HG03095 (cell line): ENCODE data around the gene MIB1.

ENCODE experiments used
- ATAC-seq: cut with Tn5 transposase; IDR thresholded peaks from one replicate; pipeline ENCODE4 v1.9.1; 2021; ENCODE audit warnings: moderate library complexity; ENCODE audit not compliant: unreplicated experiment

The MIB1 gene

DNA sequence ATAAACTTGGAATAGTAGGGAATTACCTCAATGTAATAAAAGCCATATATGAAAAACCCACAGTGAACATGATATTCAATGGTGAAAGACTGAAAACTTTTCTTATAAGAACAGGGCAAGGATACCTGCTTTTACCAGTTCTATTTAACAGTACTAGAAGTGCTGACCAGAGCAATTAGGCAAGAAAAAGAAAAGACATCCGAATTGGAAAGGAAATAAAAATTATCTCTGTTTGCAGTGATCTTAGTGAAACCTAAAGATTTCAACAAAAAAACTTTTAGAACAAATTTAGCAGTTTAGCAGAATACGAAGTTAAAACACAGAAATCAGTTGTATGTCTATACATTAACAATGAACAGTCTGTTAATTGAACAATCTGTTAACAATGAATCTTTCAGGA is 69.1 kb downstream of the MIB1 start:
- no peak for ATAC-seq

DNA sequence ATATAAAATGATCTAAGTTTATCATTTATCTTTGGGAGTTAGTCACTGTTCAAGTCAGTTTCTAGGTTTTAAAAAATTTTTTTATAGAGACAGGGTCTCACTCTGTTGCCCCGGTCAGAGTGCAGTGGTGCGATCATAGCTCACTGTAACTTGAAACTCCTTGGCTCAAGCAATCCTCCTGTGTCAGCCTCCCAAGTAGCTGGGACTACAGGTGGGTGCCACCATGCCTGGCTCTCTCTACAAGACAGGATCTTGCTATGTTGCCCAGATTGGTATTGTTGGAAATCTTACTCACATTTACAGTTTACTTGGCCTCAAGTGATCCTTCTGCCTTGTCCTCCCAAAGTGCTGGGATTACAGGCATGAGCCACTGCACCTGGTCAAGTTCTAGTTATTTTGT is 74.5 kb downstream of the MIB1 start:
- no peak for ATAC-seq

DNA sequence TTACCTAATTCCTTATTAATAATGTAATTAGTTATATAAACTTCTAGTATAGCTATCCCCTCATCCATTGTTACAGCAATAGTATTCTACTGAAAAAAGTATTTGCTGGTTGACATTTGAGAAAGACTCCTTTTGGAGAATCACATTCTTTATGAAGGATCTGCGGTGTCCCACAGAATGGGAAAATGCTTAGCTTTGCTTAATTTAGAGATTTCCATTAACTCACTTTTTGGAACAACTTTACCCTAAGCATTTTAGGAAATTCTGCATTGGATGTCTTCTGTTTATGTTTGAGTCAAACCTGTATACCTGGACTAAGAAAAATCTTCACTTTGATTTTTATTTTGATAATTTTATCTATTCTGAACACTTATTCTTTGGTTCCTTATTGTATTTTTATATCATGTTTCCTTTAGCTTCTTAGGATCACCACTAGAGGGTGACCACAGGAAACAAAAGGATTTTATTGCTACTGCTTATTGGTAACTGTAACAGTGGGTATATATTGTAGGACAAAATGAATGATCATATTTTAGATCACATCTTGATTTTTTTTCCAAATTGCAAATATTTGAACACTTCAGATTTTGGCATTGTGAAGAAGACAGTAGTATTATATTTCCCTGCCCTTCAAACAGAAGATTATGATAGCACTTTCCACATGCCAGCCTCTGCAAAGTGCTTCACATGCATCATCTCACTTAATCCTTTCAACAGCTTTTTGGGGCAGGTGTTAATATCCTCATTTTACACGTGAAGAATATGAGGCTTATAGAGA is 79.6 kb downstream of the MIB1 start:
- no peak for ATAC-seq

DNA sequence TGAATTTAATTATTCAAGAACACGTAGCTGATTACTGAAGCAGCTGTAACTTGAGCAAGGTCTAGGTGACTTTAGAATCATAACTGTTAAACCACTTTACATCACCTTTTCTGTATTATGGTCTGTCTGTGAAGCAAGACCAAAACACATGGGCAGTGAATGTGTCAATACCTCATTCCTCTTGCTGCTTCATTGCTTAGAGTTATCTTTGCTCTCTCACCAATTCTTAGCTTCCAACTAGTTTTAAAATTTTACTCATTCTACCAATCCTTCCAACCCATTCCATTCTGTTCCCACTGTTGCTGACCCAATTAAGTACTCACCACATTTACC is 80.2 kb downstream of the MIB1 start:
- ATAC-seq: no peak

DNA sequence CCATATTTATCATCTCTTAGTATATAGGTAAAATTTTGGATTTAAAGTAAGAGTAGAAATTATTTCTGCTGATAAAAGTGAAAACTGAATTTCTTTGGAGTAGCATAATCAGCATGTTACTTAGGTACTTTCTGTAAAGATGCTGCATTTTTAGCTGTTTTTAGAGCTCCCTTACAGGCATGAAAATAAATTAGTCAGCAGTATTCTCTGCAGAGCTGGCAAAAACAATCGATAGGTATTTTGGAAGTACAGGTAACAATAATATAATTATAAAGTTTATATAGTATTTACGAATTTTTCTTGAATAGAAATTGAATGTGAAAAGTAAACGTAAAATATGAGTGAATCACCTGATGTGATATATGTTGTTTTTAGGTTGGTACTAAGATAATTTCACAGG is 83.3 kb downstream of the MIB1 start:
- ATAC-seq: no peak

DNA sequence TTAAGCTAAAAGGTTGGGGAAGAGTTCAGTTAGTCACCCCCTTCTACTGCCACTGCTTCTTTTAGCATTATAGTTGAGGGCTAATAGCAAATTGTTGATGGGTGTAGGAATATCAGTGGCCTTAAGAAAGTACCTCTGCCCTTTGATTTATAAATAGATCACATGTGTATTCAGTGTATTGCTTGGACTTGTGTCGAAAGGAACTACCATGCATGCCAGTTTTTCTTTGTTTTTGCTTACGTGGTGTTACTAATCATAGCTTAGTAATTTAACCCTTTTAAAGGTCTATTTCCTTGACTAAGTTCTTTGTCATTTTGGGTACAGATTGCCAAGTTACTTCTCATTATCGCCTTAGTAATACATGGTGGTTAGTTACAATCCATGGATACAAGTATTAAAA is 85.6 kb downstream of the MIB1 start:
- no peak for ATAC-seq

DNA sequence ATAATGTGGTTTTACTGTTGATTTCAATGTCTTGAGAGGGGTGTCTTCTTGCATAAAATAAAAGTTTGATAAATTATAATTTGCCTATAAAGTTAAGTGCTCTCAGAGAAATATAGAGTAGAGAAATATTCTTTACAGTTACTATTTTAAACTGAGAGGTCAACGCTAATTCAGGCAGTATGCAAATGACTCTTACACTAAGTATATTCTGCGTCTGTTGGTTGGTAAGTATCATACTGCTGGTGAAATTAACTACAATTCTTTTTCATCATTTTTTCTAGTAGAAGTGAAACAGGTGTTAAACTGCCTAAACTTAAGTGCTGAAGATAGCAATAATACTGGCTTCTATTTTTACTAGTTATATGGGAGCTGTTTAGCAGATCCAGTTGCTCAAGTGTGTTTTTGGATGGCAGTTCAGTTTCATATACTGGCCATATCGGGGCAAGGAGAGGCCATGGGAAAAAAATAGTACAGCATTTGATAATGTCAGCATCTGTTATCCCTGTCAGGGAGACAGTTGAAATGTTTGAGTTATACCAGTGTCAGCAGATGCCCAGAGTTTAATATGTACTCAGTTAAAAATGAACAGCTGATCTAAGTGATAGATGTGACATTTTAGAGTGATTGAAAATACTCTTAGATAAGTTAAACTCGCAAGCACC is 86.2 kb downstream of the MIB1 start:
- ATAC-seq: no peak

DNA sequence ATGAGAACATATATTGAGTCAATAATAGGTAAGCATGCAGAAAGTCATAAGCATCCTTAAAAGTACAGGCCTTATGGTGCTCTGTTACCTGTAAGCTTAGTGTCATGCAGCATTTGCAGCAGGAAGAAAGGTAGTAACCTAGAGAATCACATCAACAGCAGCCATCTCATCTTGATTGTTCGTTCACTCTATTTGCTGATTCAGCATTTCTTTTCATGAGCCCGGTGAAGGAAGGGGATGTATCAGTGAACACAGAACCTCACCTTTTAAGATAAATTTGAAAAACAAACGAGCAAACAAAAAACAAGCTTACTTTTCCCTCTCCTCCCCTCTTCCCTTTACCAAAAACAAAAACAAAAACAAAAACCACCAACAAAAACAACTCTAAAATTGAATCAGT is 89.9 kb downstream of the MIB1 start:
- ATAC-seq: no peak

DNA sequence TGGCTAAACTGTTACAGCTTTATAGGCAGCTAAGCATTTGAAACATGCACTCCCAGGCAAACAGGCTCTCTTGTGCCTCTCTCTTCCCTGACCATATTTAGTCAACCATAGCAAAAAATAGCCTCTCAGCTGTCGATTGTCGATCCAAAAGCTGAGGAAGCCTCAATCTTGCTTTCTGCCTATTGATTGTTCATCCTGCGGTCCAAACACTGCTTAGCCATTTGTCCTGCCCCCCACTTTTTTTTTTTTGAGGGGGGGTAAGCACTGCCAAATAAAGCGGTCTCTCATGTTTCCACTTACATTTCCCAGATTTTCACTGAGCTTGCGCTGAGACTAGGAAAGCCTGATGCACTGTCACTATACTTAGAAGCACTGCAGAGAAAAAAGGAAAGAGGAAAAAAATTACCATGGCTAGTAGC is 90.8 kb downstream of the MIB1 start:
- no peak for ATAC-seq

DNA sequence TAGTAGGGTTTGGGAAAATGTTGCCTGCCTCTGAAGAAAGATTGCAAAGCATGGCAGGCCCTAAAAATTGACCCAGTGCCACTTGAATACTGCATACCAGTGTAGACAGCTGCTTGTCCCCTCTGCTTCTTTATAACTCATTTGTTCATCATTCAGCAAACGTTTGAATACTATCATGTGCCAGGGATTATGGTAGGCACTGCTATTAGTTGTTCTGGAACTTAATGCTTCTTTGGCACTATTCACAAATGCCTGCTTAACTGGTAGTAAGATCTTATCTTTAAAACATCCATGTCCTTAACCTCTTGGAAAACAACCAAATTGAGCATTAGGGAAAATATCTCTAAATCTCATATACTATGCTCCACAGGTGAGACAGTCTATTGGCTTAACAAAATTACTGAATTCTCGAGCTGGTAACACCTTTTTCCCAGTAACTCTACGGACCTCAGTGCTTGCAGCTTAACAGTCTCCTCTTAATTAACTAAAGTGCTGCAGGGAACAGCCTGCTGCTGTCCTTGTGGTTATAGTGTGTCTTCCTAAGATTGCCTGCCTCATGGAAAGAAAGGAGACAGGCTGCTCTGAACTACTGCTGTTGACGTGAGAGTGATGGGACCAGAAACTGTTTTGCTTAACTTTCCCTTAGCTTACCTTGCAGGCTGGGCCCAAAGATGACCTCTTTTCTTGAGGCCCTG is 93.2 kb downstream of the MIB1 start:
- ATAC-seq: no peak

DNA sequence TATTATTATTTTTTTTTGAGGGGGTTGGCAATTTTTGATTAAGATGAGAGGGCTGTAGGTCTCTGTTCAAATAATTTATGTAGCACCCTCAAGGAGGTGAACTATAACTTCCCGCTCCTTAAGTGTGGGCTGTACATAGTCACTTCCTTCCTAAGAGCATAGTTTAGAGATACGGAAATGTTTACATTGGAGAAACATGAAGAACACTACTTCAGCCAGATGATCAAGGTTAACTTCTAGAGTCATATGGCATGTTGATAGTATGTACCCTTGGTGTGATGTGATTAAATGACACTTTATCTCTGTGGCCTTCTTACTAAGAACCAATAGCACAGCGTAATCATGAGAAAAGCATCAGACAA is 93.7 kb downstream of the MIB1 start:
- ATAC-seq: no peak

DNA sequence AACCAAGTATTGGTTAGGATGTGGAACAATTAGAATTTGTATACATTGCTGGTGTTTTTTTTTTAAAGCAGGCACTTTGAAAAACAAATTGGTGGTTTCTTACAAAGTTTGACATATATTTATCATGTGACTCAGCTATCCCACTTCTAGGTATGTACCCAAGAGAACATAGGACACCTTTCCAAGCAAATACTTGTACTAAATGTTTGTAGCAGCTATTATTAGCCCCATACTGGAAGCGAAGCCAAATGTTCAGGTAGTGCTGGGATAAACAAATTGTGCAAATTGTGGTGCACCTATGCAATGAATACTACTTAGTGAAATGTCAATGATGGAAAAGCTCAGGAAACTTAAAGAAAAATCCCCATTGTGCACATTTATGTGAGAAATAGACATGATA is 101.0 kb downstream of the MIB1 start:
- no peak for ATAC-seq

DNA sequence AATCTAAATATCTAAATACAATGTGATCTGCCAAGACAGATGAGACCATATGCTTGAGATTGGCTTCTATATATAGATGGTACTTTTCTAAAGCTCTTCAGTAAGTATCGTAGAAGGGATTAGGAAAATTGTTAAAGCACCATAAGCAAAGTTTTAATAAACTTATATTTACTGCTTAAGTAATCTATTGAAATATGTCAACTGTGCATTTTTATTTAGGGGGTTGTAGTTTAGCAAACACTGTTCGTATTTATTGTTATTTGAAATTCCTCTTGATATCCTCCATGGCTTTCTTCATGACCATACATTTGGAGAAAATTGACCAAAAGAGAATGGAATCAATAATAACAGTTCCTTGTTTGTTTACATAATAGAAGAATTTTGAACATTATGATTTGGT is 102.7 kb downstream of the MIB1 start:
- ATAC-seq: no peak

DNA sequence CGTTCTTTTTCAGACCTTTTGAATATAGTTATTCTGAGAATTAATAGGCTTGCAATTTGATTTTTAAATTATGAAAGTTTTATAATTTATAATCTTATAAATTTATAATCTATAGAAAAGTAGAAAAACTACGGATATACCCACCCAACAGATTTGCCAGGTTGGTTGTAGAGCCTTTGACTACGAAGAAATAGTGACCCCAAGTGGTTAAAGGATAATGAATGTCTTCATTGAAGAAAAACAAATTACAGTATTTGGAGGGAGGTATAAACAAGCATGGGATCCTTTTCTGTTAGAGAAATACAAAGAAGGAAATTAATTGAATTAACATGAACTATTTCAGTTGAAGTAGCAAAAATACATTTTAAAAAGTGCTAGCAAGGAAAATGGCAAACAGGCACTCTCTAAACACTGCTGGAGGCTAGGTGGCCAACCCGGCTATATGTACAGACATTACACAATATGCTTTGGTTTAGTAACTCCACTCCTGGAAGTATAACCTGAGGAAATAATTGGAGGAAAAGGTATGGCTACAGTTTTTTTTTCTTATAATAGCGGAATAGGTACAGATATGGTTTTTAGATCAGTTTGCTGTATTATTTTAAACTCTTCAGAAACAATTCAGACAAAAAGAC is 110.9 kb downstream of the MIB1 start:
- ATAC-seq: no peak

DNA sequence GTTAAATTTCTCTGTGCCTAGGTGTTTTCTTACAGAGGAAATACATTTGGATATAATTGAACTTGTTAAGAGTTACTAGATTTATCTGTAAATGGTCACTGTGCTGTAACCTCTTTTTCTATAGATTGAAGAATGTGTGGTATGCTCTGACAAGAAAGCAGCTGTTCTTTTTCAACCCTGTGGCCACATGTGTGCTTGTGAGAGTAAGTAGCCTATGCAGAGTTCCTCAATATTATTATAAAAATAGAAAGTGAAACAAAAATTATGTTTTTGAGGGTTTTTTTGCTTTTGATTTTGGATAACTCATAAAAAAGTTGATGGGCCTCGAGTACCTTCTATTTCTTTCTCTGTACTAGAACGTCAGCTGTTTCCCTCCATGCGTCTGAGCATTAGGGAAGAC is 112.4 kb downstream of the MIB1 start:
- peak; percentile 92 for ATAC-seq

DNA sequence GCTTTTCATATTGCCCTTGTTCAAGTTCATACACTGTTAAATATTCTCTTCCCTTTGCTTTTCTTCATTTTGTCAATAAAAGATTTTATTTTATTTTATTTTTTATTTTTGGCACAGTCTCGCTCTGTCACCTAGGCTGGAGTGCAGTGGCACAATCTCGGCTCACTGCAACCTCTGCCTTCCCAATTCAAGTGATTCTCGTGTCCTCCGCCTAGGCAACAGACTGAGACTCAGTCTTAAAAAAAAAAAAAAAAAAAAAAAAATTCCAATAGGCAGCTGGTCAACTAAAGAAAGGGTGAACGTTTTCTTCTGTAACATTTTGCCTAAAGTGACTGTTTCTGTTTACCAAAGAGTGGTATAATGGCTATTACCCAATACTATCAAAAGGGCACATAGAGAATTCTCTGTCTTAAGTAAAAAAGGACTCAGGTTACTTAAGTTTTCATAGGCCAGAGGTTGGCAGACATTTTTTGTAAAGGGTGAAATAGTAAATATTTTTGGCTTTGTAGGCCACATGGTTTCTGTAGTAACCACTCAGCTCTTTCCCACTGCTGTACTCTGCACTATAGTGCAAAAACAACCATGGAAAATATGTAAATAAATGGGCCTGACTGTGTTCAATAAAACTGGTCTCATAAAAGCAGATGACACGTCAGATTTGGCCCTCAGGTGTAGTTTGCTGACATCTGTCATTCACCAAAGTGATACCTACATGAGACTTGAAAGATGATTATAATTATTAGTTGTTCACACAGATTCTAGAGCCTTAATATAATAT is 113.4 kb downstream of the MIB1 start:
- ATAC-seq: no peak

DNA sequence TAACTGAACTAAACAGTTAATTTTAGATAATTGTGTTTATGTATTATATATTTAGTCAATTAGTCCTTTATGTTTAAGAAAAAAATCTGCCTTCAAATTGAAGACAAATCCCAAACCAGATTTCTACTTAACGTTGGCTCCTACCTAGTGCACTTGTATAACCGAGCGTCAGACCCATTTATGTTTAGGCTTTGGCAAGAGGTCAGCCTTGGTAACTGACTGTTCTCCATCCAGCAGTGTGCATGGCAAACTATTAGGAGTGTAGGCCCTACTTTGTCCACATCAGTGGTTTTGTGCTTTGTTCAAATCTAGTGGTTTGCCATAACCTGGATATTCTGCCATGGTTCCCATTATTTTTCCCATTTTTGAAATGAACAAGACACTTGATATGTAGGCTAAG is 114.8 kb downstream of the MIB1 start:
- no peak for ATAC-seq

DNA sequence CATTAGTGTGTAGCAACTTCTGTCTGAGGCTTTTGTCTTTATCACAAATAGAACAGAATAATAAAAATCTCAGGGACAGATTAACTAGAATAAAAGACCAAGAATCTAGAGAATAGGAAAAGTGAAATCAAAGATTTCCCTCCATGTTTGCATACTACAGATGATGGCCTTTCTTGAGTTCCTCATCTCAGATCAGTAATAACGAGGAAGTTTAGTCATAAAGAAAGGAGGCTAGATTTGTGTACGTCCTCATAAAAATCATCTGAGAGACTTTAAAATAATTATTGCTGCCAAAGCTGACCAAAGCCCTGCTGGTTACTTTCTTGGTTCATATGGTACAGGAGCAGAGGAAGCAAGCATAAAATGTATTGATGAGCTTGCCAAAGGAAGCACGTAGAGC is 117.3 kb downstream of the MIB1 start:
- ATAC-seq: no peak

DNA sequence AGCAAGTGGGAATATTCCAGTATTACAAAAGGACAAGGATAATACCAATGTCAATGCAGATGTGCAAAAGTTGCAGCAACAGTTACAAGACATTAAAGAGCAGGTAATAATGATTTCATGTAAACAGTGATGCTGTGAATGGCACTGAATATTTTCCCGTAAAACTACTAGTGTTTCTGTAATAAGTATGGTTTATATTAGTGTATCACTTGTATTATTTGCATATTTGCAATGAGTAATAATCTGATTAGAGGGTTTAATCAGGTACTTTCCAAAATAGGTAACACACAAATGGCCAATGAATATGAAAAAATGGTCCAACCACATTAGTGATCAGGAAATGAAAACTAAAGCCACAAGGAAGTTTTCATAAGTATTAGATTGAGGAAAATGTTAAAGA is 118.0 kb downstream of the MIB1 start:
- no peak for ATAC-seq

DNA sequence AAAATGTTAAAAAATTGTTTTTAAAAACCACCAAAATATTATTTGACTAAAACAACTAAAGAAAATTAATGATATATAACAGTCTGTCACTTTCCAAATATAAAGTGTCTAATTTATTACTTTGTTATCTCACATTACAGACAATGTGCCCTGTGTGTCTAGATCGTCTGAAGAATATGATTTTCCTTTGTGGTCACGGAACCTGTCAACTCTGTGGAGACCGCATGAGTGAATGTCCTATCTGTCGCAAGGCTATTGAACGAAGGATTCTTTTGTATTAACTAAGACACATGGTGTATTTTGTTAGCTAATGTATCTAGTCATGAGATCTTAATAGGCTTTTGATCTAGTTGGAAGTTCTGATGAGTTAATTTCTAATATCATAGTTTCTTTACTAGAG is 123.8 kb downstream of the MIB1 start:
- ATAC-seq: no peak

DNA sequence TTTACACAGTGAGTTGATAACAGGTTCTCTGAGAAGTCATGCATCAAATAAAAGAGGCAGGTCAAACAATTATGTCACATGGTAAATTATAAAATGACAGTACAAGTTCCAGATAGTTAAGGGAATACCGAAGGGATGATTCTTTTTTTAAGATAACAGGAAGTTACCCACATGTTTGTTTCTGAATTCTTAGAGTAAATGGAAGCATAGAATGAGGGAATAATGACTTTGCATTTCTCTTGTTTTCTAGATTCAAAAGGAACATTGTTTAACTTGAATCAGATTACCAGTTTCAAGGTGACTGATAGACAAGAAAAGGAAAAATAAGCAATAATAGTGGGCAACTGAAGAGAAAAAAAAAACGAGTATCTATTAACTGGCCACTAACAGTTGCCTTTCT is 124.5 kb downstream of the MIB1 start:
- no peak for ATAC-seq
